Fibroblast of villous mesenchyme (primary cell): ENCODE data around the gene GPR151. TPM values are rescaled to one million over a fixed set of nuclear protein-coding genes. Genes with fewer than 3 reads are reported as not detected.

Experiments
- DNase-seq: peaks from one replicate; pipeline ENCODE4 v3.0.0-alpha.2; 2010; ENCODE audit warnings: low read depth
- H3K4me3 ChIP-seq: 2 replicates; pipeline ENCODE4 v1.5.1; 2011; ENCODE audit warnings: low read depth, mild to moderate bottlenecking, low read length
- CTCF ChIP-seq: IDR thresholded peaks from 2 replicates; pipeline ENCODE4 v1.5.1; 2012; ENCODE audit warnings: low read depth, mild to moderate bottlenecking, low read length; ENCODE audit not compliant: insufficient read depth
- total RNA-seq: library from RNA; depleted of rRNA; stranded (reverse); fragments of >200 nt; gene quantifications from 2 replicates; pipeline ENCODE4 v1.2.3, GENCODE V29; 2012

The GPR151 gene
- total RNA-seq, 1 donor: not detected

DNA sequence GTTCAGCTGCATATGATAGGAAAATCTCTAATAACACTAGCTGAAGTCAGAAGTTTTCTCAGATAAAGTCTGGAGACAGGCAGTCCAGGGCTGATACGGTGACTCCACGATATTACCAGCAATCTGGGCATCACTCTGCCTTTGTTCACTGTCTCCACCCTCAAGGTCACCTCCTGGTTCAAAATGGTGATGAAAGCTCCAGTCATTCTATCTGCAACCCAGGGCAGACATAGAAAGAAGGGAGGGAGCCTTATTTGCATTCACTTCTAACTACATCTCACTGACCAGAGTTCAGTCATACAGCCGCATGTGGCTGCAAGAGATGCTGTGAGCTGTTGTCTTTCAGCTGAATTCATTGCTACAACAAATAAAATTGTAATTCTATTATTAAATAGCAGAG lies 22.4 kb upstream of the GPR151 start:
- no peak for DNase-seq
- TF ChIP-seq CTCF: no peak
- no peak overlapping the region for H3K4me3 ChIP-seq

GRCh38 chr5:146533882-146534281 lies 17.9 kb upstream of the GPR151 start:
- no peak for DNase-seq
- H3K4me3 ChIP-seq: no peak overlapping the region
- TF ChIP-seq CTCF: no peak

DNA sequence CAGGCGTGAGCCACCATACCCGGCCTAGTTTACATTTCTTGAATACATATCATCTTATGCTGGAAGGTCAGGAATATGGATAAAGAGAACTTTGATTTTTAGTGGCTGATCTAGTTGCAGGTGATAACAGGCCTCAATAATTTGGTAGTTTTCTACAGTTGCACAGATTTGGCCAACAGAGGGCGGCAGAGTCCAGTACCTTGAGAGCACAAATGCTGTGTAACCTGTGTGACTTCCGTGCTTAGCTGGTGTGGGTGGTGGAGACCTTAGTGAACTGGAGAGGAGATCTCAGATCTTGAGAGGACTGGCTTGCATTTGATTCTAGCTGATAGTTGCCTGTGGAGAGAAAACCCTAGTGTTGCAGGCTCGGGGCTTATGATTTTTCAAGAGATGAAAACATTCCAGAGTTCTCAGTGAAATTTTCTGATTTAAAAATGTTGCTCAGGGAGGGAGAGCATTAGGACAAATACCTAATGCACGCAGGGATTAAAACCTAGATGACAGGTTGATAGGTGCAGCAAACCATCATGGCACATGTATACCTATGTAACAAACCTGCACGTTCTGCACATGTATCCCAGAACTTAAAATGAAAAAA lies 17.4 kb upstream of the GPR151 start:
- peak; percentile 84 for TF ChIP-seq CTCF

GRCh38 chr5:146529984-146530383 lies 14.0 kb upstream of the GPR151 start:
- H3K4me3 ChIP-seq: no peak overlapping the region
- DNase-seq: no peak
- TF ChIP-seq CTCF: no peak

More for the DNA sequence above, 17.4 kb upstream of the GPR151 start:
- no peak overlapping the region for H3K4me3 ChIP-seq
- DNase-seq: peak; percentile 56

GRCh38 chr5:146528236-146528635 lies 12.2 kb upstream of the GPR151 start:
- peak; percentile 30 for TF ChIP-seq CTCF
- peak; percentile 16 for DNase-seq
- H3K4me3 ChIP-seq: no peak overlapping the region

DNA sequence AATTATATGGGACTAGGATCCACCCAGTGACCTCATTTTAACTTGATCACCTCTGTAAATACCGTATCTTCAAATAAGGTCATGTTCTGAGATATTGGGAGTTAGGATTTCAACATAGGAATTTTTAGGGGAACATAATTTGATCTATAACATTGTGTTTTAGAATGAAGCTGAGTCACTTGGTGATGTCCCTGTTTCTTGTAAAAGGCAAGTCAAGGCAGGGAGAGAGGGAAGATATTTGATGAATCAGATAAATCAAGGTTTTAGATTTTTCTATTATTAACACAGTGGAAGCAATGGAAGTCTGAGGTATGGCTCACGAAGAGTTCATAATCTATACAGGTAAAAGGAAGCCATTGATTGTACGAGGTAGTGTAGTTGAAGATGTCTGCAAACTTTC lies 11.8 kb upstream of the GPR151 start:
- TF ChIP-seq CTCF: no peak
- H3K4me3 ChIP-seq: no peak overlapping the region
- DNase-seq: no peak

DNA sequence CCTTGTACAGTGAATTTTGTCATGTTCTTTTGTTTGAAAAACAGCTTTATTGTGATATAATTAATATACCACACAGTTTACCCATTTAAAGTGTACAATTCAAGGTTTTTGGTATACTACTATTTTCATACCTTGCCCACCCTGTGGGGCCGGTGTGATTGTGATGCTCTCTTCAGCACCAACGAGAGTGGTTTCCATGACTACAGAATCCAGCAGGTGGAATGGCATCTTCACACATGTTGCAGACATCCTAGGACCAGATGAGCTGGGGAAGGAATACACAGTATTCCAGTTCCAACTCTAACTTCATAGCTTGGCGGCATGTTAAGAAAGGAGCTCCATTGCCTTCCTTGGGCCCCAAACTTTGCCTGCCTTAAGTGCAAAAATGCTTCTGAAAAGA lies 7.7 kb upstream of the GPR151 start:
- DNase-seq: no peak
- H3K4me3 ChIP-seq: no peak overlapping the region
- TF ChIP-seq CTCF: no peak
